GM23338 (cell line): ENCODE results near the gene L3MBTL2. TPM values are rescaled to one million over a fixed set of nuclear protein-coding genes. Genes with fewer than 3 reads are reported as not detected.
A peak's percentile ranks its signal among the peaks of the same experiment; 100 is the strongest.

Experiments
- ATAC-seq: fragments of 200-7000 bp; cut with Tn5 transposase; 3 replicates; pipeline ENCODE4 v1.9.1; 2020
- DNase-seq: peaks from one replicate; pipeline ENCODE4 v3.0.0-alpha.2; 2015; ENCODE audit warnings: low spot score
- H2AFZ ChIP-seq: fragments of 200-600 bp; sonication (generic); 2 replicates; pipeline ENCODE4 v1.8.0; 2016; ENCODE audit warnings: antibody characterized with exemption, mild to moderate bottlenecking, moderate library complexity
- H3F3A ChIP-seq: fragments of 200-600 bp; sonication (generic); replicated peaks from 2 replicates; pipeline ENCODE4 v1.8.0; 2017; ENCODE audit warnings: antibody characterized with exemption, mixed run types, low read depth
- H3K27ac ChIP-seq: fragments of 200-600 bp; sonication (generic); 2 replicates; pipeline ENCODE4 v1.6.1; 2016; ENCODE audit warnings: low read depth
- H3K27me3 ChIP-seq: fragments of 200-600 bp; sonication (generic); 2 replicates; pipeline ENCODE4 v1.8.0; 2016; ENCODE audit warnings: mild to moderate bottlenecking, mixed run types, moderate library complexity; ENCODE audit not compliant: insufficient read depth
- H3K36me3 ChIP-seq: fragments of 200-600 bp; sonication (generic); 2 replicates; pipeline ENCODE4 v1.8.0; 2016; ENCODE audit warnings: mild to moderate bottlenecking; ENCODE audit not compliant: insufficient read depth
- H3K4me1 ChIP-seq: fragments of 200-600 bp; sonication (generic); 2 replicates; pipeline ENCODE4 v1.8.0; 2016; ENCODE audit warnings: mild to moderate bottlenecking, moderate library complexity; ENCODE audit not compliant: insufficient read depth
- H3K4me2 ChIP-seq: fragments of 200-600 bp; sonication (generic); 2 replicates; pipeline ENCODE4 v1.7.1; 2017; ENCODE audit warnings: mixed run types
- H3K4me3 ChIP-seq: fragments of 200-600 bp; sonication (generic); 2 replicates; pipeline ENCODE4 v1.6.1; 2016; ENCODE audit warnings: mixed run types
- H3K79me2 ChIP-seq: fragments of 200-600 bp; sonication (generic); replicated peaks from 2 replicates; pipeline ENCODE4 v1.8.0; 2017; ENCODE audit warnings: mild to moderate bottlenecking; ENCODE audit not compliant: insufficient read depth
- H3K9me2 ChIP-seq: fragments of 200-600 bp; sonication (generic); 2 replicates; pipeline ENCODE4 v1.8.0; 2017; ENCODE audit not compliant: insufficient read depth
- H4K20me1 ChIP-seq: fragments of 200-600 bp; sonication (generic); replicated peaks from 2 replicates; pipeline ENCODE4 v1.8.0; 2017; ENCODE audit warnings: mild to moderate bottlenecking; ENCODE audit not compliant: insufficient read depth
- H3K27ac Mint-ChIP-seq: 2 replicates; pipeline ENCODE4 v1.8.0; 2020; ENCODE audit warnings: inconsistent platforms, mild to moderate bottlenecking, moderate library complexity, mixed read lengths
- H3K27me3 Mint-ChIP-seq: 3 replicates; pipeline ENCODE4 v1.8.0; 2022; ENCODE audit warnings: low read depth, mild to moderate bottlenecking, moderate library complexity, mixed read lengths, inconsistent platforms; ENCODE audit not compliant: insufficient read depth, poor library complexity
- H3K36me3 Mint-ChIP-seq: 3 replicates; pipeline ENCODE4 v1.8.0; 2021; ENCODE audit warnings: low read depth, mild to moderate bottlenecking, inconsistent platforms, moderate library complexity, mixed read lengths
- H3K4me1 Mint-ChIP-seq: 3 replicates; pipeline ENCODE4 v1.8.0; 2020; ENCODE audit warnings: mild to moderate bottlenecking, inconsistent platforms, mixed read lengths
- H3K4me3 Mint-ChIP-seq: 3 replicates; pipeline ENCODE4 v1.8.0; 2021; ENCODE audit warnings: moderate library complexity, mild to moderate bottlenecking, inconsistent platforms, mixed read lengths
- H3K9me3 Mint-ChIP-seq: 3 replicates; pipeline ENCODE4 v1.8.0; 2020; ENCODE audit warnings: moderate library complexity, mild to moderate bottlenecking, inconsistent platforms, mixed read lengths
- CREB1 ChIP-seq: fragments of 250-450 bp; sonication (Bioruptor Pico); IDR thresholded peaks from 2 replicates; pipeline ENCODE4 v1.5.0; 2020; ENCODE audit warnings: low read depth, mild to moderate bottlenecking, moderate library complexity
- EZH2 ChIP-seq: fragments of 200-600 bp; sonication (generic); IDR thresholded peaks from one replicate; pipeline ENCODE4 v1.8.0; 2017; ENCODE audit warnings: antibody characterized with exemption, mild to moderate bottlenecking, low read depth; ENCODE audit not compliant: unreplicated experiment
- EZH2phosphoT487 ChIP-seq: fragments of 200-600 bp; sonication (generic); IDR thresholded peaks from one replicate; pipeline ENCODE4 v1.8.1; 2018; ENCODE audit warnings: antibody characterized with exemption; ENCODE audit not compliant: unreplicated experiment
- JUNB ChIP-seq: IDR thresholded peaks from one replicate; pipeline ENCODE4 v1.6.1; 2016; ENCODE audit warnings: antibody characterized with exemption; ENCODE audit not compliant: unreplicated experiment
- NANOG ChIP-seq: IDR thresholded peaks from 2 replicates; pipeline ENCODE4 v1.6.1; 2016; ENCODE audit warnings: antibody characterized with exemption, borderline replicate concordance
- POLR2AphosphoS5 ChIP-seq: IDR thresholded peaks from 2 replicates; pipeline ENCODE4 v1.6.1; 2016; ENCODE audit warnings: antibody characterized with exemption, low read depth
- STAT1 ChIP-seq: IDR thresholded peaks from one replicate; pipeline ENCODE4 v1.6.1; 2016; ENCODE audit warnings: antibody characterized with exemption; ENCODE audit not compliant: unreplicated experiment
- ZNF114 ChIP-seq: fragments of 250-450 bp; sonication (Bioruptor Pico); IDR thresholded peaks from 2 replicates; pipeline ENCODE4 v1.5.0; 2020; ENCODE audit warnings: mild to moderate bottlenecking, moderate library complexity
- ZNF331 ChIP-seq: fragments of 250-450 bp; sonication (Bioruptor Pico); IDR thresholded peaks from 2 replicates; pipeline ENCODE4 v1.5.0; 2020; ENCODE audit warnings: low read depth, mild to moderate bottlenecking, moderate library complexity
- polyA plus RNA-seq: library from polyadenylated mRNA; unstranded; fragments of >200 nt; fragmentation: Nextera tagmentation; extraction: Ambion mirVana; gene quantifications from 2 replicates; pipeline ENCODE4 v1.2.1, GENCODE V29; 2016
- total RNA-seq: library from RNA; depleted of rRNA; stranded (reverse); fragments of >200 nt; shearing (Covaris generic); gene quantifications from 2 replicates; pipeline ENCODE4 v1.2.3, GENCODE V29; 2014
- TF ChIP-seq, protein P1 (sequence below): IDR thresholded peaks from one replicate; pipeline ENCODE4 v1.6.1; 2018; ENCODE audit warnings: antibody characterized with exemption; ENCODE audit not compliant: unreplicated experiment
- TF ChIP-seq, protein P2 (sequence below), 2 experiments: fragments of 200-600 bp in 1 of 2; sonication (generic) in 1 of 2; conservative IDR thresholded peaks; 2 replicates each; pipeline versions ENCODE4 v1.5.1 to v1.6.1; 2016 to 2017; ENCODE audit warnings: antibody characterized with exemption in 2 of 2, low read depth in 2 of 2, mild to moderate bottlenecking in 2 of 2, moderate library complexity in 1 of 2
- TF ChIP-seq, protein P3 (sequence below): IDR thresholded peaks from 2 replicates; pipeline ENCODE4 v1.6.1; 2016; ENCODE audit warnings: antibody characterized with exemption
- TF ChIP-seq, protein P4 (sequence below): fragments of 250-450 bp; sonication (Bioruptor Pico); IDR thresholded peaks from 2 replicates; pipeline ENCODE4 v1.5.0; 2020; ENCODE audit warnings: mild to moderate bottlenecking, moderate library complexity

Gene L3MBTL2
- total and polyA plus RNA-seq, 2 experiments from 2014 or later, result 13.9 to 27.1 TPM

DNA sequence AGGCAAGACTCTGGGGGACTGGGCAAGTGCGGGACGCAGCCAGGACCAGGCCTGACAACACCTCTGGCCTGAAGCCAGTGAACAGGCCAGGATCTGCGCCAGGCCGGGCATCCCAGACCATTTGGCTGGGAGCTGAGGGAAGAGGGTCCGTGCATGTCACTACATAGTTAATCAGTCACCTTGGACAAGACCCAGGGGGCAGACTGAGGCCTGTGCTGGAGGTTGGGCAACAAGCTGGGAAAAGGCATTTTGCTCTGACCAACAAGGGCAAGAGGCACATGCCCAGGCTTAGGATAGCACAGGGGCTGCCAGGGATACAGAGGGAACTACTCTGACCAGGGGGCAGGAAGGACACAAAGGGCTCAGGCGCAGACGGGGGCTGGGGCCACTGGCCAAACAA is 42.6 kb downstream of the L3MBTL2 start:
- H3K4me1 Mint-ChIP-seq, result no peaks in the 10 kb centered on the region
- H3K36me3 ChIP-seq, result peaks cover 34% of the 10 kb centered on the region
- ATAC-seq, result no peak

More for the DNA sequence above, 42.6 kb downstream of the L3MBTL2 start:
- no peak overlapping the region for H3K4me3 Mint-ChIP-seq
- Histone ChIP-seq H3K4me1 (no peaks in the 10 kb centered on the region), H3K9me2 (no peaks in the 10 kb centered on the region), H3K27me3 (no peaks in the 10 kb centered on the region), H4K20me1 (no peaks in the 10 kb centered on the region; the same call in none of the 2 replicates), H3K4me3 (no peak overlapping the region), H2AFZ (no peak overlapping the region), H3K4me2 (no peak overlapping the region), H3F3A (peaks cover 30% of the 10 kb centered on the region), H3K27ac (0 out of 2 replicates have a peak overlapping the region, but pooled peaks have one; percentile 50), H3K79me2 (no peaks in the 10 kb centered on the region)
- H3K36me3 Mint-ChIP-seq, result peaks cover 64% of the 10 kb centered on the region
- H3K9me3 Mint-ChIP-seq, result no peaks in the 10 kb centered on the region
- no peak for TF ChIP-seq ZNF331 (CRISPR knock-in tag)
- TF ChIP-seq STAT1, result no peak
- TF ChIP-seq, protein P1, sequence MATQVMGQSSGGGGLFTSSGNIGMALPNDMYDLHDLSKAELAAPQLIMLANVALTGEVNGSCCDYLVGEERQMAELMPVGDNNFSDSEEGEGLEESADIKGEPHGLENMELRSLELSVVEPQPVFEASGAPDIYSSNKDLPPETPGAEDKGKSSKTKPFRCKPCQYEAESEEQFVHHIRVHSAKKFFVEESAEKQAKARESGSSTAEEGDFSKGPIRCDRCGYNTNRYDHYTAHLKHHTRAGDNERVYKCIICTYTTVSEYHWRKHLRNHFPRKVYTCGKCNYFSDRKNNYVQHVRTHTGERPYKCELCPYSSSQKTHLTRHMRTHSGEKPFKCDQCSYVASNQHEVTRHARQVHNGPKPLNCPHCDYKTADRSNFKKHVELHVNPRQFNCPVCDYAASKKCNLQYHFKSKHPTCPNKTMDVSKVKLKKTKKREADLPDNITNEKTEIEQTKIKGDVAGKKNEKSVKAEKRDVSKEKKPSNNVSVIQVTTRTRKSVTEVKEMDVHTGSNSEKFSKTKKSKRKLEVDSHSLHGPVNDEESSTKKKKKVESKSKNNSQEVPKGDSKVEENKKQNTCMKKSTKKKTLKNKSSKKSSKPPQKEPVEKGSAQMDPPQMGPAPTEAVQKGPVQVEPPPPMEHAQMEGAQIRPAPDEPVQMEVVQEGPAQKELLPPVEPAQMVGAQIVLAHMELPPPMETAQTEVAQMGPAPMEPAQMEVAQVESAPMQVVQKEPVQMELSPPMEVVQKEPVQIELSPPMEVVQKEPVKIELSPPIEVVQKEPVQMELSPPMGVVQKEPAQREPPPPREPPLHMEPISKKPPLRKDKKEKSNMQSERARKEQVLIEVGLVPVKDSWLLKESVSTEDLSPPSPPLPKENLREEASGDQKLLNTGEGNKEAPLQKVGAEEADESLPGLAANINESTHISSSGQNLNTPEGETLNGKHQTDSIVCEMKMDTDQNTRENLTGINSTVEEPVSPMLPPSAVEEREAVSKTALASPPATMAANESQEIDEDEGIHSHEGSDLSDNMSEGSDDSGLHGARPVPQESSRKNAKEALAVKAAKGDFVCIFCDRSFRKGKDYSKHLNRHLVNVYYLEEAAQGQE, result no peak
- TF ChIP-seq, protein P2, sequence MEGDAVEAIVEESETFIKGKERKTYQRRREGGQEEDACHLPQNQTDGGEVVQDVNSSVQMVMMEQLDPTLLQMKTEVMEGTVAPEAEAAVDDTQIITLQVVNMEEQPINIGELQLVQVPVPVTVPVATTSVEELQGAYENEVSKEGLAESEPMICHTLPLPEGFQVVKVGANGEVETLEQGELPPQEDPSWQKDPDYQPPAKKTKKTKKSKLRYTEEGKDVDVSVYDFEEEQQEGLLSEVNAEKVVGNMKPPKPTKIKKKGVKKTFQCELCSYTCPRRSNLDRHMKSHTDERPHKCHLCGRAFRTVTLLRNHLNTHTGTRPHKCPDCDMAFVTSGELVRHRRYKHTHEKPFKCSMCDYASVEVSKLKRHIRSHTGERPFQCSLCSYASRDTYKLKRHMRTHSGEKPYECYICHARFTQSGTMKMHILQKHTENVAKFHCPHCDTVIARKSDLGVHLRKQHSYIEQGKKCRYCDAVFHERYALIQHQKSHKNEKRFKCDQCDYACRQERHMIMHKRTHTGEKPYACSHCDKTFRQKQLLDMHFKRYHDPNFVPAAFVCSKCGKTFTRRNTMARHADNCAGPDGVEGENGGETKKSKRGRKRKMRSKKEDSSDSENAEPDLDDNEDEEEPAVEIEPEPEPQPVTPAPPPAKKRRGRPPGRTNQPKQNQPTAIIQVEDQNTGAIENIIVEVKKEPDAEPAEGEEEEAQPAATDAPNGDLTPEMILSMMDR (conservative IDR thresholded peaks at IDR 0.05; ENCODE audit: low read depth in 2 of 2), result no peak
- no peak for TF ChIP-seq POLR2AphosphoS5
- TF ChIP-seq, protein P3, sequence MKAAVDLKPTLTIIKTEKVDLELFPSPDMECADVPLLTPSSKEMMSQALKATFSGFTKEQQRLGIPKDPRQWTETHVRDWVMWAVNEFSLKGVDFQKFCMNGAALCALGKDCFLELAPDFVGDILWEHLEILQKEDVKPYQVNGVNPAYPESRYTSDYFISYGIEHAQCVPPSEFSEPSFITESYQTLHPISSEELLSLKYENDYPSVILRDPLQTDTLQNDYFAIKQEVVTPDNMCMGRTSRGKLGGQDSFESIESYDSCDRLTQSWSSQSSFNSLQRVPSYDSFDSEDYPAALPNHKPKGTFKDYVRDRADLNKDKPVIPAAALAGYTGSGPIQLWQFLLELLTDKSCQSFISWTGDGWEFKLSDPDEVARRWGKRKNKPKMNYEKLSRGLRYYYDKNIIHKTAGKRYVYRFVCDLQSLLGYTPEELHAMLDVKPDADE, result no peak
- no peak for TF ChIP-seq NANOG
- no peak for TF ChIP-seq CREB1 (CRISPR knock-in tag)
- TF ChIP-seq JUNB, result no peak
- TF ChIP-seq, protein P4, sequence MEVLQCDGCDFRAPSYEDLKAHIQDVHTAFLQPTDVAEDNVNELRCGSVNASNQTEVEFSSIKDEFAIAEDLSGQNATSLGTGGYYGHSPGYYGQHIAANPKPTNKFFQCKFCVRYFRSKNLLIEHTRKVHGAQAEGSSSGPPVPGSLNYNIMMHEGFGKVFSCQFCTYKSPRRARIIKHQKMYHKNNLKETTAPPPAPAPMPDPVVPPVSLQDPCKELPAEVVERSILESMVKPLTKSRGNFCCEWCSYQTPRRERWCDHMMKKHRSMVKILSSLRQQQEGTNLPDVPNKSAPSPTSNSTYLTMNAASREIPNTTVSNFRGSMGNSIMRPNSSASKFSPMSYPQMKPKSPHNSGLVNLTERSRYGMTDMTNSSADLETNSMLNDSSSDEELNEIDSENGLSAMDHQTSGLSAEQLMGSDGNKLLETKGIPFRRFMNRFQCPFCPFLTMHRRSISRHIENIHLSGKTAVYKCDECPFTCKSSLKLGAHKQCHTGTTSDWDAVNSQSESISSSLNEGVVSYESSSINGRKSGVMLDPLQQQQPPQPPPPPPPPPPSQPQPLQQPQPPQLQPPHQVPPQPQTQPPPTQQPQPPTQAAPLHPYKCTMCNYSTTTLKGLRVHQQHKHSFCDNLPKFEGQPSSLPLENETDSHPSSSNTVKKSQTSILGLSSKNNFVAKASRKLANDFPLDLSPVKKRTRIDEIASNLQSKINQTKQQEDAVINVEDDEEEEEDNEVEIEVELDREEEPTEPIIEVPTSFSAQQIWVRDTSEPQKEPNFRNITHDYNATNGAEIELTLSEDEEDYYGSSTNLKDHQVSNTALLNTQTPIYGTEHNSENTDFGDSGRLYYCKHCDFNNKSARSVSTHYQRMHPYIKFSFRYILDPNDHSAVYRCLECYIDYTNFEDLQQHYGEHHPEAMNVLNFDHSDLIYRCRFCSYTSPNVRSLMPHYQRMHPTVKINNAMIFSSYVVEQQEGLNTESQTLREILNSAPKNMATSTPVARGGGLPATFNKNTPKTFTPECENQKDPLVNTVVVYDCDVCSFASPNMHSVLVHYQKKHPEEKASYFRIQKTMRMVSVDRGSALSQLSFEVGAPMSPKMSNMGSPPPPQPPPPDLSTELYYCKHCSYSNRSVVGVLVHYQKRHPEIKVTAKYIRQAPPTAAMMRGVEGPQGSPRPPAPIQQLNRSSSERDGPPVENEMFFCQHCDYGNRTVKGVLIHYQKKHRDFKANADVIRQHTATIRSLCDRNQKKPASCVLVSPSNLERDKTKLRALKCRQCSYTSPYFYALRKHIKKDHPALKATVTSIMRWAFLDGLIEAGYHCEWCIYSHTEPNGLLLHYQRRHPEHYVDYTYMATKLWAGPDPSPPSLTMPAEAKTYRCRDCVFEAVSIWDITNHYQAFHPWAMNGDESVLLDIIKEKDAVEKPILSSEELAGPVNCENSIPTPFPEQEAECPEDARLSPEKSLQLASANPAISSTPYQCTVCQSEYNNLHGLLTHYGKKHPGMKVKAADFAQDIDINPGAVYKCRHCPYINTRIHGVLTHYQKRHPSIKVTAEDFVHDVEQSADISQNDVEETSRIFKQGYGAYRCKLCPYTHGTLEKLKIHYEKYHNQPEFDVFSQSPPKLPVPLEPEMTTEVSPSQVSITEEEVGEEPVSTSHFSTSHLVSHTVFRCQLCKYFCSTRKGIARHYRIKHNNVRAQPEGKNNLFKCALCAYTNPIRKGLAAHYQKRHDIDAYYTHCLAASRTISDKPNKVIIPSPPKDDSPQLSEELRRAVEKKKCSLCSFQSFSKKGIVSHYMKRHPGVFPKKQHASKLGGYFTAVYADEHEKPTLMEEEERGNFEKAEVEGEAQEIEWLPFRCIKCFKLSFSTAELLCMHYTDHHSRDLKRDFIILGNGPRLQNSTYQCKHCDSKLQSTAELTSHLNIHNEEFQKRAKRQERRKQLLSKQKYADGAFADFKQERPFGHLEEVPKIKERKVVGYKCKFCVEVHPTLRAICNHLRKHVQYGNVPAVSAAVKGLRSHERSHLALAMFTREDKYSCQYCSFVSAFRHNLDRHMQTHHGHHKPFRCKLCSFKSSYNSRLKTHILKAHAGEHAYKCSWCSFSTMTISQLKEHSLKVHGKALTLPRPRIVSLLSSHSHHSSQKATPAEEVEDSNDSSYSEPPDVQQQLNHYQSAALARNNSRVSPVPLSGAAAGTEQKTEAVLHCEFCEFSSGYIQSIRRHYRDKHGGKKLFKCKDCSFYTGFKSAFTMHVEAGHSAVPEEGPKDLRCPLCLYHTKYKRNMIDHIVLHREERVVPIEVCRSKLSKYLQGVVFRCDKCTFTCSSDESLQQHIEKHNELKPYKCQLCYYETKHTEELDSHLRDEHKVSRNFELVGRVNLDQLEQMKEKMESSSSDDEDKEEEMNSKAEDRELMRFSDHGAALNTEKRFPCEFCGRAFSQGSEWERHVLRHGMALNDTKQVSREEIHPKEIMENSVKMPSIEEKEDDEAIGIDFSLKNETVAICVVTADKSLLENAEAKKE, result no peak
- TF ChIP-seq EZH2phosphoT487, result no peak
- TF ChIP-seq ZNF114, result no peak
- no peak for TF ChIP-seq EZH2
- H3K27ac Mint-ChIP-seq, result no peak overlapping the region
- H3K27me3 Mint-ChIP-seq, result peaks cover 2% of the 10 kb centered on the region
- no peak for DNase-seq
